HepG2 (cell line): Measurements from ENCODE around the gene GOLGA3.

Experiments
- CTCF ChIP-seq: sonication (generic); formaldehyde crosslinking; IDR thresholded peaks from 2 replicates; pipeline ENCODE4 v1.5.0; 2020; ENCODE audit warnings: mild to moderate bottlenecking, missing genetic modification reagents, moderate library complexity
- JUNB ChIP-seq: sonication (generic); formaldehyde crosslinking; IDR thresholded peaks from 2 replicates; pipeline ENCODE4 v1.8.0; 2022; ENCODE audit warnings: missing genetic modification reagents, mild to moderate bottlenecking, borderline replicate concordance
- MED8 ChIP-seq: sonication (generic); formaldehyde crosslinking; IDR thresholded peaks from 2 replicates; pipeline ENCODE4 v1.8.1; 2023; ENCODE audit warnings: mild to moderate bottlenecking, missing genetic modification reagents; ENCODE audit not compliant: insufficient replicate concordance
- SOX6 ChIP-seq, 2 experiments: fragments of 450-650 bp in 1 of 2; sonication (generic) in 1 of 2; formaldehyde crosslinking in 1 of 2; IDR thresholded peaks; 2 replicates each; pipeline versions ENCODE4 v1.4.0 to v1.6.1; 2017 to 2020; ENCODE audit warnings: antibody characterized with exemption in 1 of 2, mild to moderate bottlenecking in 1 of 2, missing genetic modification reagents in 1 of 2
- TBP ChIP-seq: sonication (generic); formaldehyde crosslinking; IDR thresholded peaks from 2 replicates; pipeline ENCODE4 v1.5.0; 2020; ENCODE audit warnings: missing genetic modification reagents
- ZNF20 ChIP-seq: sonication (generic); formaldehyde crosslinking; IDR thresholded peaks from 2 replicates; pipeline ENCODE4 v1.4.0; 2020; ENCODE audit warnings: mild to moderate bottlenecking, moderate library complexity, missing genetic modification reagents
- ZNF503 ChIP-seq: sonication (generic); formaldehyde crosslinking; IDR thresholded peaks from 2 replicates; pipeline ENCODE4 v1.4.0; 2020; ENCODE audit warnings: missing genetic modification reagents
- ZNF83 ChIP-seq: sonication (generic); formaldehyde crosslinking; IDR thresholded peaks from 2 replicates; pipeline ENCODE4 v1.4.0; 2020; ENCODE audit warnings: missing genetic modification reagents, mild to moderate bottlenecking, borderline replicate concordance
- TF ChIP-seq, protein P1 (sequence below): sonication (generic); formaldehyde crosslinking; IDR thresholded peaks from 2 replicates; pipeline ENCODE4 v1.4.0; 2020; ENCODE audit warnings: missing genetic modification reagents

- TF ChIP-seq CTCF (no peak), MED8 (CRISPR knock-in tag) (no peak), SOX6 (IDR thresholded peaks at IDR 0.05) (no peak), SOX6 (CRISPR knock-in tag; IDR thresholded peaks at IDR 0.05) (no peak), ZNF503 (no peak), JUNB (CRISPR knock-in tag) (no peak), ZNF83 (no peak), ZNF20 (CRISPR knock-in tag) (no peak), TBP (CRISPR knock-in tag) (no peak)
- TF ChIP-seq, protein P1, sequence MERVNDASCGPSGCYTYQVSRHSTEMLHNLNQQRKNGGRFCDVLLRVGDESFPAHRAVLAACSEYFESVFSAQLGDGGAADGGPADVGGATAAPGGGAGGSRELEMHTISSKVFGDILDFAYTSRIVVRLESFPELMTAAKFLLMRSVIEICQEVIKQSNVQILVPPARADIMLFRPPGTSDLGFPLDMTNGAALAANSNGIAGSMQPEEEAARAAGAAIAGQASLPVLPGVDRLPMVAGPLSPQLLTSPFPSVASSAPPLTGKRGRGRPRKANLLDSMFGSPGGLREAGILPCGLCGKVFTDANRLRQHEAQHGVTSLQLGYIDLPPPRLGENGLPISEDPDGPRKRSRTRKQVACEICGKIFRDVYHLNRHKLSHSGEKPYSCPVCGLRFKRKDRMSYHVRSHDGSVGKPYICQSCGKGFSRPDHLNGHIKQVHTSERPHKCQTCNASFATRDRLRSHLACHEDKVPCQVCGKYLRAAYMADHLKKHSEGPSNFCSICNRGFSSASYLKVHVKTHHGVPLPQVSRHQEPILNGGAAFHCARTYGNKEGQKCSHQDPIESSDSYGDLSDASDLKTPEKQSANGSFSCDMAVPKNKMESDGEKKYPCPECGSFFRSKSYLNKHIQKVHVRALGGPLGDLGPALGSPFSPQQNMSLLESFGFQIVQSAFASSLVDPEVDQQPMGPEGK (CRISPR knock-in tag): no peak
Observed at GRCh38 chr12:132735496-132735895, 93.2 kb downstream of the GOLGA3 start.
